K562 (cell line): ENCODE measurements around the gene CNTN5. TPM values are rescaled to one million over a fixed set of nuclear protein-coding genes. Genes with fewer than 3 reads are reported as not detected.

Source experiments
- ATAC-seq: fragments of 200-7000 bp; cut with Tn5 transposase; 3 replicates; pipeline ENCODE4 v1.9.1; 2020; ENCODE audit warnings: moderate library complexity
- BruUV-seq: library from RNA; stranded (reverse); fragments of 400-500 nt; replicated peaks from 2 replicates; lab custom pipeline; 2021; lab: Mats Ljungman, UMichigan
- CTCF ChIA-PET: fragments of 300-600 bp; formaldehyde crosslinking; extraction: SDS; loops from one replicate; lab custom pipeline; 2021; ENCODE audit warnings: low intra/inter-chr PET ratio; lab: Yijun Ruan, JAX
- POLR2A ChIA-PET: fragments of 300-600, 350-650 bp; sonication (Branson Sonifier 250); formaldehyde crosslinking; extraction: SDS; loops from one replicate; lab custom pipeline; 2021; ENCODE audit warnings: antibody characterized with exemption, inconsistent platforms; lab: Yijun Ruan, JAX
- DNase-seq, 4 experiments: peaks; one replicate each; pipeline versions ENCODE4 v3.0.0 to v3.0.0-alpha.2; 2011 to 2018; ENCODE audit warnings: low spot score in 3 of 4, mixed read lengths in 3 of 4; ENCODE audit errors: extremely low read depth in 1 of 4
- FAIRE-seq: peaks from 2 replicates; lab custom pipeline; 2011; peaks lifted over from hg19 to GRCh38; lab: Jason Lieb, UNC
- H2AFZ ChIP-seq: 2 replicates; pipeline ENCODE4 v1.6.0; 2011; ENCODE audit warnings: low read depth, low read length, control low read depth, inconsistent platforms
- H3K27ac ChIP-seq: fragments of 200-600 bp; 3 replicates; pipeline ENCODE4 v1.8.0; 2011; ENCODE audit warnings: low read depth, mild to moderate bottlenecking, control low read depth, inconsistent platforms, low read length, moderate library complexity, mixed read lengths; ENCODE audit errors: extremely low read depth
- H3K27me3 ChIP-seq, 2 experiments: fragments of 300-600 bp in 1 of 2; 2 replicates in 1 of 2; 3 replicates in 1 of 2; pipeline versions ENCODE4 v1.6.0 to v1.8.0; 2011; ENCODE audit warnings: inconsistent platforms in 2 of 2, low read length in 2 of 2, mild to moderate bottlenecking in 1 of 2, mixed read lengths in 1 of 2, moderate library complexity in 1 of 2; ENCODE audit not compliant: control insufficient read depth in 2 of 2, insufficient read depth in 2 of 2
- H3K36me3 ChIP-seq: fragments of 300-600 bp; 3 replicates; pipeline ENCODE4 v1.8.0; 2011; ENCODE audit warnings: mild to moderate bottlenecking, low read length, inconsistent platforms; ENCODE audit not compliant: control insufficient read depth, insufficient read depth
- H3K4me1 ChIP-seq, 2 experiments: fragments of 200-600 bp in 1 of 2; replicated peaks in 1 of 2; 2 replicates in 1 of 2; 3 replicates in 1 of 2; pipeline versions ENCODE4 v1.5.1 to v1.8.0; 2011; ENCODE audit warnings: inconsistent platforms in 2 of 2, low read length in 2 of 2, mild to moderate bottlenecking in 1 of 2, mixed read lengths in 1 of 2, moderate library complexity in 1 of 2; ENCODE audit not compliant: control insufficient read depth in 2 of 2, insufficient read depth in 2 of 2
- H3K4me2 ChIP-seq: 2 replicates; pipeline ENCODE4 v1.6.1; 2011; ENCODE audit warnings: low read length, control low read depth, inconsistent platforms, mixed read lengths; ENCODE audit not compliant: insufficient read depth
- H3K4me3 ChIP-seq: fragments of 200-600 bp; sonication (generic), shearing (Covaris generic); 2 replicates; pipeline ENCODE4 v1.5.1; 2016; ENCODE audit warnings: control low read depth, inconsistent platforms
- H3K79me2 ChIP-seq: fragments of 200-600 bp; 3 replicates; pipeline ENCODE4 v1.8.0; 2011; ENCODE audit warnings: low read length, inconsistent platforms; ENCODE audit not compliant: control insufficient read depth, insufficient read depth
- H3K9ac ChIP-seq, 2 experiments: 2 replicates each; pipeline versions ENCODE4 v1.6.0 to v1.6.1; 2011; ENCODE audit warnings: low read depth in 2 of 2, low read length in 2 of 2, control low read depth in 1 of 2, inconsistent platforms in 1 of 2, mild to moderate bottlenecking in 1 of 2, mixed read lengths in 1 of 2; ENCODE audit not compliant: insufficient read depth in 1 of 2
- H3K9me1 ChIP-seq: one replicate; pipeline ENCODE4 v1.6.0; 2011; ENCODE audit warnings: inconsistent platforms, mild to moderate bottlenecking, low read length, moderate library complexity; ENCODE audit not compliant: control insufficient read depth, insufficient read depth
- H3K9me3 ChIP-seq: replicated peaks from 2 replicates; pipeline ENCODE4 v1.5.1; 2011; ENCODE audit warnings: low read depth, low read length, inconsistent platforms; ENCODE audit not compliant: control insufficient read depth, insufficient read depth
- H4K20me1 ChIP-seq: replicated peaks from 2 replicates; pipeline ENCODE4 v1.6.1; 2011; ENCODE audit warnings: low read length, inconsistent platforms, mixed read lengths; ENCODE audit not compliant: control insufficient read depth, insufficient read depth
- CBX1 ChIP-seq: sonication (generic); IDR thresholded peaks from 2 replicates; pipeline ENCODE4 v1.6.1; 2016; ENCODE audit warnings: antibody characterized with exemption, low read depth, mild to moderate bottlenecking
- CC2D1A ChIP-seq: fragments of 450-650 bp; IDR thresholded peaks from 2 replicates; pipeline ENCODE4 v1.6.1; 2017; ENCODE audit warnings: mild to moderate bottlenecking
- MAFF ChIP-seq: IDR thresholded peaks from 2 replicates; pipeline ENCODE4 v1.6.1; 2012; ENCODE audit warnings: low read length, improper control_type of control experiment
- MECOM ChIP-seq: fragments of 250-450 bp; sonication (Bioruptor Pico); IDR thresholded peaks from 2 replicates; pipeline ENCODE4 v1.8.0; 2022; ENCODE audit warnings: inconsistent platforms
- MTA1 ChIP-seq: fragments of 450-650 bp; IDR thresholded peaks from 2 replicates; pipeline ENCODE4 v1.6.1; 2017; ENCODE audit warnings: borderline replicate concordance
- SMARCE1 ChIP-seq: fragments of 450-650 bp; IDR thresholded peaks from 2 replicates; pipeline ENCODE4 v1.7.1; 2016; ENCODE audit warnings: mild to moderate bottlenecking
- STAG1 ChIP-seq: sonication (generic); formaldehyde crosslinking; IDR thresholded peaks from 2 replicates; pipeline ENCODE4 v1.5.0; 2020; ENCODE audit warnings: missing genetic modification reagents, borderline replicate concordance
- ZNF146 ChIP-seq: IDR thresholded peaks from one replicate; pipeline ENCODE4 v1.6.1; 2018; ENCODE audit warnings: missing compliant biosample characterization; ENCODE audit not compliant: unreplicated experiment
- ZNF561 ChIP-seq: fragments of 450-650 bp; formaldehyde crosslinking; conservative IDR thresholded peaks from 2 replicates; pipeline ENCODE4 v1.4.0; 2020; ENCODE audit warnings: mild to moderate bottlenecking, moderate library complexity
- ZNF77 ChIP-seq: fragments of 250-450 bp; sonication (Bioruptor Pico); IDR thresholded peaks from 2 replicates; pipeline ENCODE4 v1.5.0; 2020
- ZSCAN32 ChIP-seq: fragments of 450-650 bp; formaldehyde crosslinking; IDR thresholded peaks from 2 replicates; pipeline ENCODE4 v1.4.0; 2020; ENCODE audit warnings: mild to moderate bottlenecking, moderate library complexity
- WGBS: fragments of 100-300 bp; shearing (Covaris generic); methylation state at CpG from one replicate; pipeline ENCODE4 v1.1.6; 2016; ENCODE audit warnings: low coverage, mixed read lengths; ENCODE audit not compliant: insufficient coverage; ENCODE audit errors: missing lambda C conversion rate; 5-methylcytosine and 5-hydroxymethylcytosine counted together
- in situ Hi-C: fragments of 300-500 bp; cut with MboI; formaldehyde crosslinking; loops from 4 replicates; pipeline ENCODE4 v1.15.0; 2018; ENCODE audit warnings: inconsistent platforms, mixed read lengths
- intact Hi-C: fragments of 100-400 bp; cut with micrococcal nuclease; formaldehyde crosslinking; loops from 2 replicates; pipeline ENCODE4 v1.14.2; 2022
- polyA plus RNA-seq, 8 experiments: library from polyadenylated mRNA; depleted of rRNA in 4 of 8; stranded (reverse) in 5 of 8; unstranded in 3 of 8; fragments of >200 nt; fragmentation: Nextera tagmentation in 2 of 8; fragmentation: Illumina TruSeq in 1 of 8; extraction: Ambion mirVana in 2 of 8; extraction: Trizol in 1 of 8; gene quantifications; 2 replicates each; pipeline versions ENCODE4 v1.2.1 to v1.2.3, GENCODE V29; 2011 to 2014; ENCODE audit warnings: inconsistent platforms in 1 of 8, missing spikeins in 1 of 8
- total RNA-seq, 7 experiments: library from RNA; depleted of rRNA in 6 of 7; stranded (reverse); fragments of >200 nt in 6 of 7; fragmentation: Illumina TruSeq in 2 of 7; extraction: Trizol in 2 of 7; gene quantifications; 2 replicates each; pipeline versions ENCODE4 v1.2.1 to v1.2.3, GENCODE V29; 2011 to 2021; ENCODE audit warnings: low replicate concordance in 1 of 7

The CNTN5 gene
- total and polyA plus RNA-seq, 9 of the 15 experiments (the other 6 are each of a cell fraction or from before 2014, with no cell fraction given), result 0.03 TPM; not detected in 8

- TF ChIP-seq MECOM (CRISPR knock-in tag) (no peak), ZNF146 (CRISPR knock-in tag) (no peak), ZNF77 (CRISPR knock-in tag) (no peak)
Observed at GRCh38 chr11:100072131-100072530, 1051.4 kb downstream of the CNTN5 start (continued).

- Histone ChIP-seq H3K4me2 (no peak overlapping the region), H3K9ac (no peak overlapping the region), H3K27ac (no peak overlapping the region), H3K4me3 (no peak overlapping the region), H2AFZ (no peak overlapping the region), H3K36me3 (no peaks in the 10 kb centered on the region), H3K9me1 (no peaks in the 10 kb centered on the region), H3K79me2 (no peaks in the 10 kb centered on the region), H4K20me1 (no peaks in the 10 kb centered on the region), H3K4me1 (no peaks in the 10 kb centered on the region), H3K27me3 (no peaks in the 10 kb centered on the region), H3K9me3 (no peaks in the 10 kb centered on the region; the same call in 1 of the 2 replicates)
- no TSS peak for BruUV-seq
- FAIRE-seq (no peak), DNase-seq (no peak), ATAC-seq (no peak)
- ChIA-PET POLR2A (interaction anchor here (0.6 kb wide), 1 partner anchor 1248 kb away, joined by 3 read pairs; no protein-coding TSS in a partner anchor), CTCF (no interaction called here)
- intact Hi-C loops, result no loop called here
- TF ChIP-seq MTA1 (no peak), CC2D1A (no peak), SMARCE1 (no peak), STAG1 (no peak), MAFF (no peak), CBX1 (no peak), ZNF561 (CRISPR knock-in tag) (no peak), ZSCAN32 (no peak)
- in situ Hi-C loops, result no loop called here
- 0% methylated on average over 2 of the region's 2 CpGs for WGBS
Observed at GRCh38 chr11:100080381-100080780, 1059.6 kb downstream of the CNTN5 start.
